Activated CD4-positive, alpha-beta T cell treated with anti-CD3 and anti-CD28 coated beads, Interleukin-10, Interleukin-2, amounts not matched to agents 100 ng/mL and 50 ng/mL, durations not matched to agents 16 hours and 8 hours (primary cell): ENCODE results near the gene NDUFC1.
"Not testable (repeated sequence)": the region's sequence is repeated elsewhere in the genome, so short reads cannot be mapped to it uniquely, and the experiment has no call there.

Experiments used
- DNase-seq: peaks from one replicate; pipeline ENCODE4 v3.0.0-alpha.2; 2020

The NDUFC1 gene

DNA sequence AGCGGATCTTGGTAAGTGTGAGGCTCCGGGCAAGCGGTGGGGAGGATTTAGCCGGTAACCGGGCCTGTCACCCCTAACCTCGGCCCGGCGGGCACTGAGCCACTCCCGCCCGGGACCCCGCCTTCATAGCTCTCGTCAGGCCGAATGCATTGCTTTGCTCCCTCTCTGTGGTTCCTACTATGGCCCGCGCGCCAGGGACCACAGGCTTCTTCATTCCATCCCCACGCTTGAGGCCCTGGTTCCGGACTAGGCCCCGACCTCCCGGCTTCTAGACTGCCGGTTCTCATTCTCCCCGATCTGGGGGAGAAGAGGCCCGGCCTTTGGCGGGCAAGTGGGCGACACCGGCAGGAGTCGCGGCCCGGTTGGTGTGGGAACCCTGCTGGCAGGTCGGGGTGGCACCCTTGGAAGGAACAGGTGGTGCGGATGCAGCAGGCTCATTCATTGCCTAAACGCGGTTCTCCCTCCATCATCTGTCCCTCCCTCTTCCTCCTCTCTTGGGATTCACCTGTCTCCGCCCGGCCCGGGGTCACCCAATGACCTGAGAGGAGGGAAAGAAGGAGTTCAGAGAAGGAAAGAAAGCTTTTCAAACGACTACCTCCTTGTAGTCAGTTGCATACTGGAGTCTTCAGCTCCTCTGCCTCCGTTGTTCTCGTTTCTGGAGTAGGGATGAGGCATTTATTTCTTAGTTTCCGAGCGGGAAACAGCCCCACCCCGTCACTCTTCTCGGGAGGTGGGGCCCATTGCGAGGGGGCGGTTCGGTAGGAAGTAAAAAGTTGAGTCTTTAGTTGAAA is at the start of gene NDUFC1:
NDUFC1 (minus strand) TSS at position 657 of the 791 bp plus-strand sequence. CDS start 6,679 bp downstream, outside the sequence.
- DNase-seq = peak; percentile 74

DNA sequence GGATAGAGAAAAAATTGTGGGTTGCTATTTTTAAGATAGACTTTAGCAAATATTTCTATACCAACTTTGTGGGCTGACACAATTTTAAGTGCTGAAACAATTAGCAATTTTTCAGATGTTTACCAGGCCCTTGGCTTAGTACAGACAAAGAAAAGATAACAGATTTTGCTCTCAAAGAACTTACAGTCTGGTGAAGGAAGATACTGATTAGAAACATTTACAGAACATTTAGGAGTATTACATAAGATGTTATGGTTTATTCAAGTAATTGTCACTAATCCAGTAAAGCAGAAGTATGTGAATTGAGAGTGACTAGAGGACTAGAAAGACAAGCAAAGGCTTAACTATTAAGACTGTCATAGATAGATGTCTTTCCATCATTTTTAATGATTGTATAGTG is 35.3 kb upstream of the NDUFC1 start:
- no peak for DNase-seq

DNA sequence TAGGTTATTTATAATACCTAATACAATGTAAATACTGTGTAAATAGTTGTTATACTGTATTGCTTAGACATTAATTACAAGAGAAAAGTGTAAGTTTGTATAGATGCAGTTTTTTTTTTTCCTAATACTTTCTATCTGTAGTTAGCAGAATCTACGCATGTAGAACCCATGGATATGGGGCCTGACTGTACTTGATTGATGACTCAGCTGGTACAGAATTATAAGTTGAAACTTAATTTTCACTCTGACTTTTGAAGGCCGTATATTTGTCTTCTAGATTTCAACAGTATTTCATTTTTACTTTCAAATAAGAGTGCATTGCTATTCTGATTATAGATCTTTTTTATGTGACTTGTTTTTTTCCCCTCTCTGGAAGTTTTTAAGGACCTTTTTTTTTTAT is 30.8 kb upstream of the NDUFC1 start:
- DNase-seq = peak; percentile 34

DNA sequence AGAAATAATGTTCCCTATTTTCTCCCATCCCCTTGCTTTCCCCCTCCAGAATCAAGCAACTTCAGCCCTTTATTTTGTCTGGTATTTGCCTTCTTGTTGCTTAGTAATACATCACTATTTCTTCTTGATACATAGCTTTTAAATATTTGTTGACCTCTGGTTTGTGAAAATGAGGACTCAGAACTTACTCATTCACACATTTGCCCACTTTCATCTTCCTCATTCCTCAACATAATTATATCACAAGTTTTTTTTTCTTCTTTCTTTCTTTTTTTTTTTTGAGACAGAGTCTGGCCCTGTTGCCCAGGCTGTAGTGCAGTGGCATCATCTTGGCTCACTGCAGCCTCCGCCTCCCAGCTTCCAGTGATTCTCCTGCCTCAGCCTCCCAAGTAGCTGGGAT is 28.9 kb upstream of the NDUFC1 start:
- no peak for DNase-seq

DNA sequence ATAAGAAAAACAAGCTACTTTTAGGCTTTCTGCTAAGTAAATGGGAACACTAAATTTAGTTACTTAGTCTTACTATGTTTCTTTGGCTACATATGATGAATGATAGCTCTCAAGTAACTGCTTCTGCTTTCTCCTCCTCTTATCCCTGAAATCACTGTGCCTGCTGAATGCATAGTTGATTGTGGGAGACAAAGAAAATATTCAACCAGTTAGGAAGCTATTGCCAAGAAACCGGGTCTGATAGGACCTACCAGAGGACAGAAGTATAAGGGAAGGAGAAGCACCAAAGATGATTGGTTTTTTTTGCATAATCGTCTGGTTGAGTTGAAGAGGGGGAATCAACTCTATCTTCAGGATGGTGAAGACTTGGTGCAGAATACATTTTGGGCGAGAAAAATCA is 28.0 kb upstream of the NDUFC1 start:
- DNase-seq = no peak

DNA sequence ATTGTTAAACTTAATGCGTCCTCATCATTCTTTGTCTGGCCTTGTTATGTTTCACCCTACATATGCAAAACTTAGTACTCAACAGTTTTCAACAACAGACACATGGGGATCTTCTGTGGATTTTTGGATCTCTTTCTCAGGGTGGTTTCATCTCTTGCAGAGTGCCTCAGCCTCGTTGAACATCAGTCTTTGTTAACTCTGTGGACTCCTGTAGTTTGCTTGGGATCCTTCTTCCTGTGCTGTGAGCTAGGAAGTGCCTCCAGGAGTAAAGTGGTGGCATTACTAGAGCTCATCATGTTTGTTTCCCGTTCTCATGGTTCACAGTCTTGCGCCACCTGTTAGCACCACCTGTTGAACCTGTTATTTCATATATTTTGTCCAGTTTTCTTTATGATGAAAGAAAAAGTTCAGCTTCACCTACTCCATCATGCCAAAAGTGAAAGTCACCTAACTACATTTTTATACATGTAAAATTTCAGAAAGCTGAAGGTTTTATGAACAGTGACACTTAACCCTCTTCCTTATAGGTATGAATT is 27.5 kb upstream of the NDUFC1 start:
- DNase-seq = no peak

DNA sequence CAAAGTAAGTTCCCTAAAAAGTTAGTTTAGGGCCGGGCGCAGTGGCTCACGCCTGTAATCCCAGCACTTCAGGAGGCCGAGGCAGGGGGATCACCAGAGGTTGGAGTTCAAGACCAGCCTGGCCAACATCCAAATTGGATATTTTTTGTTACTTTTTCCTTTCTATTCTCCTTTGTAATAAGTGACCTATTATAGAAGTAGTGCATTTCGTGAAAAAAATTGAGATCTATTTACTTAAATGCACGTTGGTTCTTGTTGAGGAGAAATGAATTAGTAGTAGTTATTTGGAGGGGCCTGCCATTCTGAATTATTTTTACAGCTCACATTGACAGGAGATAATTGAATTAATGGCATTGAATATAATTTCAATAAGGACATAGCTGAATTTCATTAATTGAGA is 22.3 kb upstream of the NDUFC1 start:
- DNase-seq = no peak

DNA sequence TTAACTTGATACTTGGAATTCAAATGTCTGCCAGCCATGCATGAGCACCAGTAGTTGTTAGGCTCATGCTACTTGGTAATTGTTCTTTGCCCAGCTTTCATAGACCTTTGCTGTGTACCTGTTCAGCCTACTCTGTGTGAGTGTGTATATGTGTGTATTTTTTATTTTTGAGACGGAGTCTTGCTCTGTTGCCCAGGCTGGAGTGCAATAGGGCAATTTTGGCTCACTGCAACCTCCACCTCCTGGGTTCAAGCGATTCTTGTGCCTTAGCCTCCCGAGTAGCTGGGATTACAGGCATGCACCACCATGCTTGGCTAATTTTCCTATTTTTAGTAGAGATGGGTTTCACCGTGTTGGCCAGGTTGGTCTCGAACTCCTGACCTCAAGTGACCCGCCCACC is 20.3 kb upstream of the NDUFC1 start:
- DNase-seq = not testable (repeated sequence)

DNA sequence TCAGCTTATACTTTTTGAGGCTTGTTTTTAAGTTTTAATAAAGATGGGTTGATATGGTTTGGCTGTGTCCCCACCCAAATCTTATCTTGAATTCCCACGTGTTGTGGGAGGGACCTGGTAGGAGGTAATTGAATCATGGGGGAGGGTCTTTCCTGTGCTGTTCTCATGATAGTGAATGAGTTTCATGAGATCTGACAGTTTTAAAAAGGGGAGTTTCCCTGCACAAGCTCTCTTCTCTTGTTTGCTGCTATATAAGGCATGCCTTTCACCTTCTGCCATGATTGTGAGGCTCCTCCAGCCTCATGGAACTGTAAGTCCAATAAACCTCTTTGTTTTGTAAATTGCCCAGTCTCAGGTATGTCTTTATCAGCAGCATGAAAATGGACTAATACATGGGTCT is 19.8 kb upstream of the NDUFC1 start:
- not testable (repeated sequence) for DNase-seq

DNA sequence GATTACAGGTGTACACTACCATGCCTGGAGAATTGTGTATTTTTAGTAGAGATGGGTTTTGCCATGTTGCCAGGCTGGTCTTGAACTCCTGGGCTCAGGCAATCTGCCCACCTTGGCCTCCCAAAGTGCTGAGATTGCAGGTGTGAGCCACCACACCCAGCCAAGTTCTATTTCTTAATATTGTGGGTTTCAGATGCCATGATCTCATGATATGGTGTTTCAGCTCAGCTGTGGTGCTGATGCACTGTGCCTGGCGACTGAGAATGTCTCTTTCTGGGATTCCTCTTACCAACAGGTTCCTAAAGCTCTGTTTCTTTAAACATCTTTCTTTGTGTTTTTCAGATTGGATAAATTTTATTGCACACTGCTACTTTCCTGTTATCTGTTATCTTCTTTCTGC is 17.3 kb upstream of the NDUFC1 start:
- DNase-seq = no peak

DNA sequence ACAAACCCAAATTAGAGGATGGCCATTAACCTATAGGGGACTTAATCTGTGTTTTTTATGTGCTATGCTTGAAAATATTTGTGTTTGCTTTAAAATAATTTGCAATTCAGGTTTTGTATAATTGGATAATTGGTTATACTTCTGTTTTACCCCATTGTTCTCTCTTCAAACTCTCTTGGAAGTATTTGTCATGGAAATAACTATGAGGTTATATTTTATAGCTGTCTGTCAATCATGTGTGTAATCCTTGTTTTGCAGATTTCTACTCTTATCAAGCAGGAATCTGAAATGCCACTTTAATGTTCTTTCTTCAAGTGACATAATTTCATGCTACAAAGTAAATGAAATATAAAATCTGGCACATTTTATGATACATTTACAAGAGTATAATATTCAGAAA is 15.4 kb upstream of the NDUFC1 start:
- no peak for DNase-seq

DNA sequence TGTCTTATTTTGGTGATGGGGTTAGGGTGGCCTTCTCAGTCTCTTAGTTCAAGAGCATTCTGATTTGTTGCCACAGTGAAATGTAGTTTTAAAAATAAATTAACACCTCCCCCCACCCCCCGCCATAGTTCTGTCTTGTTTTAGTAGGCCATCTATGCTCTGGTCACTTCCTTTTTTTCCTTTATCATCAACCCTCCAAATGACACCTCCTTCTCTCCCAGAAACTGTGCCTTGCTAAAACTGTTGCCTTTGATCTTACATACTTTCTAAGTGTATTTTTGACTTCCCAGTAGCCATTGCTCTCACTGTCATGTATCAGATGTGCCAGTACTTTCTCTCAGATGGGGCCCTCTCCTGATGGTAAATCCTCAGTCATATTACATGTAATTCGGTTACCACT is 14.5 kb upstream of the NDUFC1 start:
- no peak for DNase-seq

DNA sequence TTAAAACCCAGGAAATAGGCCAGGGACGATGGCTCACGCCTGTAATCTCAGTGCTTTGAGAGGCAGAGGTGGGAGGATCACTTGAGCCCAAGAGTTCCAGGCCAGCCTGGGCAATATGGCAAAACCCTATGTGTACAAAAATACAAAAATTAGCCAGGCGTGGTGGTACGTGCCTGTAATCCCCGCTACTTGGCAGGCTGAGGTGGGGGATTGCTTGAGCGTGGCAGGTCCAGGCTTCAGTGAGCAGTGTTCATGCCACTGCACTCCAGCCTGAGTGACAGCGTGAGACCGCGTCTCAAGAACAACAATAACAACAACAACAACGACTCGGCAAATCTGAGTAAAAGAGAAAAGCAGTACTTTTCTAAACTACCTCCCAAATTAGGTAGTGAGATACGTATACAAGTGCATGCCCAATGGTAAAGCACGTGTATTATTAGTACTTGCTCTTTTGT is 13.0 kb upstream of the NDUFC1 start:
- no peak for DNase-seq

DNA sequence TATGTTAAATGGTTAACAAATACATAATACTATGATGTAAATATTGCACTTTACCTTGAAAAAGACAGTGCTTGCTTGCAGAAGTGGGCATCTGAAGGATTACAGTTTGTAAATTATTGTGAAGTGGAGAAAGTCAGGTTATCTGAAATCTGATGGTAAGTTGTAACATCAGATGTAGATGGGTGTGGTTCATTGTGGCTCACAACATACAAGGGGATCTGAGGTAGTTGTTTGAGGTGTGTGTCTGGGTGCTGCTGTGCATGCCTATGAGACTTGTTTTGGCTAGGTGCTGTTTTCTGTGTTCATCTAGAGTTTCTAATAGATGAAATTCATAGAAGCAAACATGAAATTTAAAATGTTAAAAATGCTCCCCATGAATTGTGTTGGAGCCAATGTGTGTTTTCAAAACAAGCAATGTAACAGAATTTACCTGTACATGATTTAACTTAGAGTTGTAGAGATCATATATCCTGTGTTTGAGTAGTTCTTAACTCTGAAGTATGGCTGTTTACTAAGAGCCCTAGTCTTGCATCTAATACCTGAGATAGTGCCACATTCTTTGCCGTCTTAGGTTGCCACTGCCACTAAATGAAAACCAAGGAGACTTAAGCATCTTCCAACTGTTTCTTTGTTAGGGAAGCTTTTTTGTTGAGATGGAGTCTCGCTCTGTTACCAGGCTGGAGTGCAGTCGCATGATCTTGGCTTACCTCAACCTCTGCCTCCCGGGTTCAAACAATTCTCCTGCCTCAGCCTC is 11.9 kb upstream of the NDUFC1 start:
- DNase-seq = no peak

DNA sequence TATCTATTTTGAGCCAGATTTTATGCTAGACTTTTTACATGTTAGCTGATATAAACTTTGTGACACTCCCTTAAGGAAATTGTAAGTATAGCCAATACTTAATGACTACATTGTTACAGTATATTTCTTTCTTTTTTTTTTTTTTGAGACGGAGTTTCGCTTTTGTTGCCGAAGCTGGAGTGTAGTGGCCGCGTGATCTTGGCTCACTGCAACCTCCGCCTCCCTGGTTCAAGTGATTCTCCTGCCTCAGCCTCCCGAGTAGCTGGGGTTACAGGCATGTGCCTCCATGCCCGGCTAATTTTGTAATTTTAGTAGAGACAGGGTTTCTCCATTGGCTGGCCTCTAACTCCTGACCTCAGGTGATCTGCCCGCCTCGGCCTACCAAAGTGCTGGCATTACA is 11.1 kb upstream of the NDUFC1 start:
- not testable (repeated sequence) for DNase-seq

DNA sequence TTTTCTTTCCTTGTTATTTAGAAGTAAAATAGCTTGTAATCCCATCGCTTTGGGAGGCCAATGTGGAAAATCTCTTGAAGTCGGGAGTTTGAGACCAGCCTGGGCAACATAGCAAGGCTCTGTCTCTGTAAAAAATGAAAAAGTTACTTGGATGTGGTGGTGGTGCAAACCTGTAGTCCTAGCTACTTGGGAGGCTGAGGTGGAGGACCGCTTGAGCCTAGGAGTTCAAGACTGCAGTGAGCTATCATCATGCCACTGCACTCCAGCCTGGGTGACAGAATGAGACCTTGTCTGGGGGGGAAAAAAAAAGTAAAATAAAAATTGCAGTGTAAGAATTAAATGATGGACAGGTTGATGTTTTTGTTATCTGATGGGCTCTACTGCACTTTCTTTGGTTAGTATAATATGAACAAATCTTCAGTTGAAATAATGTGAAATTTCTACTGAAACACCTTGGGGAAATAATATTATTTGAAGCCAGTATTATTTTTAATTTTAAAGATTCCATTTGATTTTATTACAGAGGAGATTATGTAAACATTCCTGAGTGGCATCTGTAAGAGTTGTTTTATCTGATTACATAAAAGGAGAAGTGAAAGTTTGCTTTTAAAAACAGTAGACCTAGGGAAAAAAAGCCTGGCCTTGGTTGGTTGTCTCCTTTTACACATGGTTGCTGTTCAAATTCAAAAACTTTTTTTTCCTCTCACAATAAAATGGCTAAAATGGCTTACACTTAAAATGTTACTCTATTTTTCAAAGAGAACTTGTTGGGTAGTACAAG is 10.5 kb upstream of the NDUFC1 start:
- DNase-seq = no peak

DNA sequence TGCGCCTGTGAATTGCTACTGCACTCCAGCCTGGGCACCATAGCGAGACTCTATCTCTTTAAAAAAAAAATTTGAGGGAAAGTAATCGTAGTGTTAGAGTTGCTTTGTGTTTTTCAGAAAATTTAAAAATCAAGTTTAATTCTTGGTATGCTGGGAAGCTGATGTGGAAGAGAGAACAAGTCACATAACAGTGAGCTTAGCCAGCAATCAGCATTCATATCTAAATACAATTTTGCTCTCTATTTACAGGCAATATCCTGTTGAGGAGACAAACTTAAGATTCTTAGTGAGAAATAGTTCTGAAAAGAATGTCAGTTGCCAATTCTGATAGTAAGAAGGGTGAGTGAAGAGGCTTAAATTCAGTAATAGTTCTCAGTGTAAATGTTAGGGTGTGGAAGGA is 9.6 kb upstream of the NDUFC1 start:
- DNase-seq = no peak

DNA sequence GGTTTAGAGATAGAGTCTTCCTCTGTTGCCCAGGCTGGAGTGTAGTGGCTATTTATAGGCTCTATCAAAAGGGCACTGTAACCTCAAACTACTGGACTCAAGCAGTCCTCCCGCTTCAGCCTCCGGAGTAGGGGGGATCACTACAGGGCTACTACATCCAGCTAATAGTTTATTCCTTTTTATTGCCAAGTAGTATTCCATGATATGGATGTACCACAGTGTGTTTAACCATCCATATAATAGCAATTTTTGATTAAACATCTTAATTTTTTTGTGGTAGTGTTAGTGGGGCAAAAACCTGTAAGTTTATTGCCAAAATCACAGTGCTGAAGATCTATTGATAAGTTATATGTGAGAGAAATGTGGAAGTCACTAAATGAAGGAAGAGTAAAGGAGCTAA is 2.6 kb upstream of the NDUFC1 start:
- no peak for DNase-seq

DNA sequence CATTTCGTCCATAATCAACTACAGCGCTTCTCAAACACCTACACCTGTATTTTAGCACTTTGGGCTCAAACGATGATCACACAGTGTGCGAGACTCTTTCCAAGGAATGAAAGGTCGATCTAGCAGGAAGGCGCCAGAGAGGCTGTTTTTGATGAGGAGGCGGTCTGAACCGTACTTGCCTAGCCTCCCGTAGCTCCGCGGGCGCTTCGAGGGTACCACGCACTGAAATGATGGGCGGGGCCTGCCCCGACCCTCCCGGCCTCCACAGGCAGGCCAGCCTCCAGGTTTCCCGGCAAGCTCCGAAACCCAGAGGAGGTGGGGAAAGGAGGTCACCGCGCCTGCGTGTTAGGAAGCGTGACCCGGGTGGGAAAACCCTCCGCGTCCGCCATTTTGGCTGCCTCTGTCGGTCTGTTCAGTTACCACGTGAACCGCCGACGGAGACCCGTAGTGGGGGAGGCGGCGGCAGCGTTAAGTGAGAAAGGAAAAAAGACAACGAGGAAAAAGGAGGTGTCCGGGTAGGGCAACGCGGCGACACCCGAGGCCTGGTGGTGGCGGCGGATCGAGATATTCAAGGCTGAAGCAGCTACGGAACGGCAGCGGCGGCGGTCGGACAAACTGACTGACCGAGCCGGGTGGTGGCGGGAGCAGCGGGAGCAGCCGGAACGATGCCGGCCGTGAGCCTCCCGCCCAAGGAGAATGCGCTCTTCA is 1.0 kb downstream of the NDUFC1 start, which contains the start of gene NAA15:
NAA15 (plus strand) TSS at position 393 of the 708 bp plus-strand sequence; CDS start at position 666, 273 bp downstream.
- peak; percentile 99 for DNase-seq

DNA sequence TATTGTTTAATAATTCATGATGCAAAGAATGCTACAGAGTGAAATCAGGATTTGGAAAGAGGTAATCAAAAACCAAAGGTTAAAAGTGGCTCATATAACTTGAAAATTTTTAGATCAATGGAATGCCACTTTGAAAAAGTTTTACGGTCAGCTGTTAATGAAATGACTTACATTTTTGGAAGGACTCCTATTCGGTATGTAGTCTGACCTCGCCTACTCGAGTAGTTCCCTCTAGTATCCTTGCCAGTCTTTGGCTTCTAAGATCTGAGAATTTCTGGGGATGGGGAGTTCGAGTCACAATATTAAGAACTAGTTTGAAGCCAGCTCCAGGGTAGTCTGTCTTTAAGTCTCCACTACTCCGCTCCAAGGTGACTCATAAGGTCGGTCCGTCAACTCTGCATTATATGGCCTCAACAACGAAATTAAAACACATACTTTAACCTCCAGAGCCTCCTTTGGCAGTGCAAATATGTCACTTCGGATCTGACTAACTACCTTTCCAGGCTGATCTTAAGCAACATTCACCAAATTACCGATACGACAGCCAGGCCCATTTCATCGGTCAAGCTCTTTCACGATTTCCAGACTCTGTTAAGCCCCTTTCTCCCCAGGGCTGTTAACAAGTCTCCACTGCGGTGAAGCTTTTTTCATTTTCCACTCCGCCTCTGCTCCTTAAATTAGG is 1.7 kb downstream of the NDUFC1 start:
- DNase-seq = peak; percentile 59

DNA sequence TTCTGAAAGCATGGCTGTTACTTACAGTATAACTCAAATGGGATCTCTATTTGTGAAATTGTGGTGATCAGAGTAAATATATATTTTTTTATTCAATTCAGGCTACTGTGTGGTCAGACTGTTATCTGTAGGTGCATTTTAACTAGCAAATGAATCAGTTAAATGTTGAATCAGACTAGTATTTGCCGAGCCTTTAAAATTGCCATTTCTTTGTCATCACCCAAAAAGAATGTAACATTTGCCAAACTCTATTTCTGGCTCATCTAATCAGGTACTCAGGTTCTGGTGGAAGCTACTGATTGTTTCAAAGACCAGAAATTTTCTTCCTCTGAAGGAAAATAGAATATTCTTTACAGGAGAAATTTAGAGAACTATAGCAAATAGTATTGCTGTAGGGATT is 2.7 kb downstream of the NDUFC1 start:
- DNase-seq = no peak

DNA sequence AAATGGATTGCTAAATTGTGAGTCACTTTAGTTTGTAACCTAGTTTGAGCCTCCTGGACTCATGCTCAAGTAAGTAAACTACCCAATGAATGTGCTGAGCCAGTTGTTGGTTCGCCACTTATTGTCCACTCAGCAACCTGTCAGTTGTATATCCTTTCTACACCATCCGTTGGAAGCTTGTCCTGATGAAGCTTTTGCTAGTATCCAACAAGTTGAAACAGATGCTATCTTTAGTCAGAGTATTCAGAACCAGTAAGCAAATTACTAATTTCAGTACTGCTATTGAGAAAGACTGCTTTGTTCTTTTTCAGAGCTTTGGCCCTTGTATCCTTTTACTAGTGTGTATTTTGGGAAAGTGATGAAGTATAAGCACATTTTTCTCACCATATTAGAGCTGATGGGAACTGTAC is 5.3 kb downstream of the NDUFC1 start:
- peak; percentile 61 for DNase-seq
